ENCODE measurements around the gene BSN.

Gene BSN

DNA sequence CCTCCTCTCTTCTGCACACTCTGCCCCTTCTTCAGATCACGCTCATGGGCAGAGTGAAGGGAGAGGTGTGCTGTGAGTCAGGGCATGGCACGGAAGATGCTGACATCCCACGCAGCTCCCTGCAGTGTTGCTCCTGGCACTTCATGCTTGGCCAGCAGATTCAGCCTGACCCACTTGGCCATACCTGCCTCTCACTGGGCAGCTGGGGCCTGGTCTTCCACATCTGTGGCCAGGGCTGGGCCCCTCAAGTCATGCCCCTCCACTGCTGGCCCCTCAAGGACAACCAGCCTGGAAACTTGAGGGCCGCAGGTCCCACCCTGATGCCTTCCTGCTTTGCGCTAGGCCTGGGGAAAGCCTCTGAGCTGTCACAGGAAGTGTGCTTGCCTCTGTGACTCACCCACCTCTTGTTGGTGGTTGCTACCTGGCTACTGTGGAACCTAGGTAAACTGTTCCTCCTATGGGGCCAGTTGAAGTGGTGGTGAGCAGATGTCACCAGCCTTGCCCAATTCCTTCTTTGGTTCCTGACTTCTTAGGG lies 48.7 kb downstream of the BSN start:
- peak in 4 of 5 experiments; percentile 24 to 72 (median 32) for DNase-seq

DNA sequence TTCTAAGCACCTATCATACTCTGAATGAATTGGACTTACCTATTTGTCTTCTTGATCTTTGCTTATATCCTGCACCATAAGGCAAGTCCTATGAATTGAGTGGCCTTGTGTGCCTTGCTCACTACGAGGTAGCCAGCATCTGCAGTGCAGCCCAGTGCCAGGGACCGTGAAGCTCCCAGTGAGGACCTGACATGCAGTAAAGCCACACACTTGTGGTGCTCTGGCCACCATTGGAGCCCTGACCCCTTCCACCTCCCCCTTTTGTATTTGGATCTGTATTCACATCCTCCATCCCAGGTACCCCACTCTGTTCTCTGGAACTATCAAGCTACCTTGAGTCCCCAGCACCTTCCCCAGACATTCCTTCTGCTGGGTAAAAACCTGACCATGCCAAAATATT lies 52.1 kb downstream of the BSN start:
- peak in 1 of 5 experiments; percentile 26 for DNase-seq

DNA sequence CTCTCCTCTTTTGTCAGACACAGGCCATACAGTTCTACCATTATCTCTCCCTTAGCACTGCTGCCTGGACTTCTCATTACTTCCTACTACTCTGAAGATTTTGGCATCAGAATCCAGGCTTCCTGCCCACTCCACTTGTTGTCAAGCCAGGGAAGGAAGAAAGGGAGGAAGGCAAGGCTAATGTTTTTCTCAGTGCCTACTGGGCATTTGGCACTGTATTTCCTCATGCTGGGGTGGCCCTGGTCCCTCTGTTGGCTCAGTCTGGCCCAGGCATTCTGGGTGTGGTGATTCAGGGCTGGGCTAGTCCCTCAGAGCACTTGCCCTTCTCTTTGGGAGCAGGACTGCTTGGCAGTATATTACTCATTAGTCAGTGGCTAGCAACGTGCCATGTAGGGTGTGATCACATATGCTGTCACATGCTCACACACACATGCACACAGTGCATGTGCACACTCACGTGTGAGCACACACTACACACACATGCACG lies 52.9 kb downstream of the BSN start:
- DNase-seq, result no peak

DNA sequence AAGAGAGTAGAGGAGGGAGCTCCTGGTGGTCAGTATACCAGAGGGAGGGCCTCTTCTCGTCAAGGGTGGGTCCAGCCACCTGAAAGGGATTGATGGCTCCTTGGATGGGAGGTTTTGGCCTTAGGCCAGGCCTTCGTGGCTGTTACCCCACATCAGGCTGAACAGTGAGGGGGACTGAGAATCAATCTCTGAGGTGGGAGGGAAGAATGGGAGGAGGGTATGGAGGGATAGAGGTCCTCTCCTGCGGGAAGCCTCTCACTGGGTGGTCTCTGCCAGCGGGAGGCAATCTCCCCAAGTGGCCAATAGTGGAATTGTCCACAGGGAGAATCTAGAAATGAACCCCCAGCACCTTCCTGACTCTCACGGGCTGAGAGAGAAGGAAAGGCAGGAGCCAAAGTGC lies 53.5 kb downstream of the BSN start:
- DNase-seq, result no peak

DNA sequence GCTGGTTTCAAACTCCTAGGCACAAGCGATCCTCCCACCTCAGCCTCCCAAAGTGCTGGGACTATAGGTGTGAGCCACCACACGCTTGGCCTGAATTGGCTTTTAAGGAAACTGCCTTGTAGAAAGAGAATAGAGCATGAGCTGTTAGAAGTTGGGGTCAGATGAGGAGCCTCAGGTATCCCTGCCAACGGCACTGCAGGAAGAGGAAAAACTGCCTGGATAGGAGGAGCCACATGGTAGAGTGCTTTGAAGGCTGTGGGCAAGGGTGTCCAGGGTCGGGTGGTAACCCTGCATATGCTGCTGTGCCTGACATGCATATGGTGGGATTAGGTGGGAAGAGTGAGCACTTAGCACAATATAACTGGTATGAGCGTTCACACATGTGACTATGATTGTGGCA lies 55.0 kb downstream of the BSN start:
- DNase-seq, result no peak

DNA sequence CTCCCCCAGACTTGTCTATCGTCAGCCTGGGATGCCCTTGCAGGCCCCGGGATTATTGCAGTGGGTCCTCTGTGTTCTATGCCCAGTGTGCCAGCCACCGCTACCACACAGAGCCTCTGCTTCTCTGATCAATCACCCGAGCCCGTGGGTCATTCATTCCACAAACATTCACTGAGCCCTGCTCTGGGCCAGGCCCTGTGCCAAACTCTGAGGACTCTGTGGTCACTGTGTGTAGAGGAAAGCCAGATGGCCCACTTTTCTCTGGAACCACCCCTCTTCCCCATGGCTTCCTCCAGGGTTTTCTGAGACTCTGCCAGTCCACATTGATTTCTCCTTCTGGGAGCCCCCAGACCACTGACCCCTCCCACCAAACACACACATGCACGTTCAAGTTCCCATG lies 55.5 kb downstream of the BSN start:
- DNase-seq, result no peak

DNA sequence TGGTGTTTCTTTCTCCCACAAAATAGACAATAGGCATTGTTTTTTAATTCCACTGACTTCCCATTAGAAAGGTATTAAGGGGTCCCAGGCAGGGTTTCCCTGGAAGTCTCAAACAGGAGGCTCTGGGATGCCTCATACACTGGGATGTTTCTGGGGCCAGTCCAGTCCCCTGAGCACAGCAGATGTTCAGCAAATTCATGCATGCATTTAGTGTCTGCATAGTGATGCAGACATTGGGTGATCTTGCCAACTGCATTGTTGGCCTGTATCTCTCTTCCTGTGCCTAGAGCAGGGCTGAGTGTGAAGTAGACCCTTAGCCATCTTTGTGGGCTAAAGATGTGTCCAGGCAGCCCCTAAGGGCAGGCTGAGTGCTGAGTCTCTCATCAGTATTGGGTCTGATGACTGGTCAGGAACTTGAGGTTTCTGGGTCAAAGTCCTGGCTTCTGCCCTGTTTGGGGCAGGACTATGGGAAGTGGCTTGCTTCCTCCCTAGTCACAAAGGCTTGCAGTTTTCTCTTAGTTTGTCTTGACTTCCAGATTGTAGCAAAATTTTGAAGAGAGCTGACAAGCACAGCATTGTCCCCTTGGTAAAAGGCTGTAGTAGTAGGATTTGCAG lies 56.5 kb downstream of the BSN start:
- no peak for DNase-seq

DNA sequence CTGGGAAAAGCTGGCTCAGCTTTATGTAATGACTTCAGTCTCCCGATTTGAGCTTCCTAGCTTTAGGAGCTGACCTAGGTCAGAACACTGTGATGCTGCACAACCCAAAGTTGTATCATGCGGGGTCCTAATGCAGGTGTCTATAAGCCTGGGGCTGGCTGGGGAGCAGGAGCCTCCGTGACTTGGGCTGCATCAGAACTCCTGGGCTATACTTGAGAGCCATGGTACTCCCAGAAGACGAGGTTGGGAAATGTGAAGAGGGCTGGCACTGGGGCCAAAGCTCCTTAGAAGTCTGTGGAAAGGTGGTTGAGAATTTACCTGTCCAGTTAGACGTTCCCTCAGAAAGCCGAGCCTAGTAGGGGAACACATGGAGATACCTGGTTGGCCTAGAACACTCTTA lies 57.0 kb downstream of the BSN start:
- DNase-seq, result no peak

DNA sequence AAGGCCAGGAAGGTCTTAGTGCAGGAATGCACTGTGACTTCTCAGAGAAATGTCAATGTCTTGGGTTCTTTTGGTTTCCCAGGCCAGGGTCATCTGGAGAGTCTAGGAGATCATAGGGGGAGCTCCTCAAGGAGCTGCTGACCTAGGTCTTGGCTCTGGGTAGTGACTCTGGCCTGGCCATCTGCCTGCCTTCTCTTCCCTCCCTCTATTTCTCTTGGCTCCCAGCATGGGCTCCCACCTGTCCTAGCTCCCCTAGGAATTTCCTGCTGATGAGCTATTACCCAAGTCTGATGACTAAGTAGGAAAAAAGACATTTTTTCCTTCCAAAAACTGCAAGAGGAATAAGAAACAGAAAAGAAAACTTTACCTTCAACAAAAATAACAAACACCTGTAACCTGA lies 57.4 kb downstream of the BSN start:
- DNase-seq, result no peak

DNA sequence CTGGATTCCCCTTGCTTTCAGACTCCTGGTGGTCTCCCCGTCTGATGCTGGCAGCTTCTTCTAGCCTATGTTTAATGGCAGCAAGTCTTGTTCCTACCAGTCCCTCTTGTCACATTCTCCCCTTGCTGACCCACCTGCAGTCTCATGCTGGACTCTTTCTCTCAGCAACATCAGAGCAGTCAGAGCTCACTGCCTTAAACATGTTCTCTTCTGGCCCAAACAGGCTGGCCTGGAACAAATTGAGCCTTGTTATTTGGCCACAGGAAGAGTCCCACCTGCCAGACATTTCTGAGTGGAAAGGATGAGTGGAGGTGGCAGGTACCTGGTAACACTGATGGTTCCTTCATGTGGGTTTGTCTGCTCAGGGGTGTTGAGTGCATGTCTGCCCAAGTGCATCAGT lies 60.7 kb downstream of the BSN start:
- no peak for DNase-seq

DNA sequence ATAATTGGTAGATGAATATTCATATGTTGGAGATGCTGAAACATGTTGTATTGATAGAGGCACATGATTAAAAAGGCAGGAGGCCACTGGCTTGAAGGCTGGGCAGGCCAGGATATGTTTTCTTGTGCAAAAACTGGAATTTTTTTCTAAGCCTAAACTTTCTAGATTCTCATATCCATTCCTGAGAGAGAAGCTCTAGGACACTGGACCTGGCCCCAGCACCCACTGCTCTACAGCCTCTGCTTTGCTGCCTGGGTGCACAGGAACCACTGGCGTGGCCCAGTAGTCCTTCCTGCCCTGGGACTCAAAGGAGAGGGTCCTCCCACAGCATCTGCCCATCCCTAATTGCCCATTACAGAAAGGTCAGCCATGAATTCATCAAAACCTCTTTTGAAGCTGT lies 61.8 kb downstream of the BSN start:
- DNase-seq, result no peak

DNA sequence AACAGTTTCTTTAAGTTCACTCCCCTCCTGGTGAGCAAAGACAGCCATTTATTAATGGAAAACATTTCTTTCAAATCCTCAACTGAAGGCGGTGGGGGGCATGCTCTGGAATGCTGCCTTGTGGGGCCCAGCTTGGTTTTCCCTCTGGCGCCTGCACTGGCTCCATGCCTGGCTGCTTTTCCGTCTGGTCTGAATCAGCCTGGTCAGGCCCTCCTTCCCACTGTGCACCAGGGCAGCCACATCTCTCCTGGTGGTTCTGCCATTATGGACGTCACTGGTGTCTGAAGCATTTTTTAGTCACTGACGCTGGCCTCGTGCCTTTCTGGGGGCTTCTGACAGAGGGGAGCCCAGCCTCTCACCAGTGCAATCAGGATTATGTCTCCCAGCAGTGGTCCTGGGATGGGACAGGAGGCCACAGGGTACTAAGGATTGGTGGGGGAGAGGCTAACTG lies 62.2 kb downstream of the BSN start:
- DNase-seq, result no peak

DNA sequence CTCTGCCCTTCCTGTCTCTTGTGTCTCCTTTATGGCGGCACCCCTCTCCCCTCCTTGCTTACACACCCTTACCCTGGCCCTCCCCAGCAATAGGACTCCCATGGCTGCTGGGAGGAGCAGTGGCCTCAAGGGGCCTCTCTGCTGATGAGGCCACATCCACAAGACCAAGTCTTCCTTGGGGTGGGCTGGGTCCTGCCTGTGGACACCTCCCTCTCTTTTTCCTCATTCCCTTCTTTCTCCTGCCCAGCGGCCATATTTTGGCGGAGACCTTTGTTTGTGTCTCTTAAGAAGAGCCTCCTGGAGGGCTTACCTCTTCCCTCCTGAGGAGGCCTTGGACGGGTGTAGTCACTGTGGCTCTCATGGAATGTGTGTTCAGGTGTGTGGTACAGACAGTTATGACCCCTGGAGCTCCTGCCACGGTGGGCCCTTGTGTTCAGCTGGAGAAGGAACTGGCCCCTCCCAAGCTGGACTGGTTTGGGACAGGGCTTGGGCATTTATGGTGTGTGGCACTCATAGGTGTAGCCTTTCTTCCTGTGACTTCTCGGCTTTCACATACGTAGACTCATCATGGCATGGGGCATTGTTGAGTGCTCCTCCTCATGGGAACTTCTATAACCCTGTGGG lies 63.2 kb downstream of the BSN start:
- DNase-seq, result no peak

DNA sequence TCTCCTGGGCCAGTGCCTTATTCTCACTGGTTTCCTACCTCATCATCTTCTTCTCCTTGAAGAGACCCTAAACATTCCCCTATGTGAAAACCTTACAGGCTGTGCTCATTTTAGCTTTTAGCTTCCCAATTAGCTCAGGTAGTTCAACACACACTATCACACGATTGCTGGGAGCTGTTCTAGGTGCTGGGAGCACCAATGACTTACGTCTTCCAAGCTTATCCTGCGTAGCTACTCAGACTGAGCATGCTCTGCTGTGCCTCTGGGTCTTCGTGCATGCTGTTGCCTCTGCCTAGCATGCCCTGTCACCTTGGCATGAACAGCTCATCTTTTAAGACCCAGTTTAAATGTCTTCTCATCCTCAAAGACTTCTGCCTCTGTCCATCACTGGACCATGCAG lies 64.1 kb downstream of the BSN start:
- DNase-seq, result no peak

DNA sequence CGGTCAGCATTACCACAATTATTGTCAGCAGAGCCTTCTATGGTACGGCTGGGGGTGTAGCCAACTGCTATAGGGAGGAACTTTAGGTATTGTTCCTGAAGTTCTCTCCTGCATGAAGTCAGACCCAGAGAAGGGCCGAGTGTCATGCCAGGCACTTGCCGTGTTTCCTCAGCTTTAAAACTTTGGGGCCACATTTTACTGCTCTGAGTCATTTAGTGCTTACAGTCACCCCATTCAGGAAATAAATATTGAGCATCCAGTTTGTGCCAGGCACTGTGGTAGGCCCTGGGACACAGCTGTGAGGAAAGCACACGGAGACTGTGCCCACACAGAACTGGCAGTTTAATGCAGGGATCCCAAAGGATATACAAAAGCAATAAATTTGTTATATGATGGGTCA lies 65.4 kb downstream of the BSN start:
- DNase-seq, result no peak

DNA sequence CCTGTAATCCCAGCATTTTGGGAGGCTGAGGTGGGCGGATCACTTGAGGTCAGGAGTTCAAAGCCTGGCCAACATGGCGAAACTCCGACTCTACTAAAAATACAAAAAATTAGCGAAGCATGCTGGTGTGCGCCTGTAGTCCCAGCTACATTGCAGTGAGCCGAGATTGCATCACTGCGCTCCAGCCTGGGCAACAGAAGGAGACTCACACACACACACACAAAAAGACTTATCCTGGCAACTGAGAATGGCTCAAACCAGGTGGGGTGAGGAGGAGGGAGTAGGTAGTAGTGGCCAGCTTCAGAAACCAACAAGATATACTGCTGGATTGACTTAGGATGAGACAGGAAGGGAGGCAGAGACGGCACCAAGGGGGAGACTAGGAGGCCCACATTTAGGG lies 66.5 kb downstream of the BSN start:
- DNase-seq, result no peak

DNA sequence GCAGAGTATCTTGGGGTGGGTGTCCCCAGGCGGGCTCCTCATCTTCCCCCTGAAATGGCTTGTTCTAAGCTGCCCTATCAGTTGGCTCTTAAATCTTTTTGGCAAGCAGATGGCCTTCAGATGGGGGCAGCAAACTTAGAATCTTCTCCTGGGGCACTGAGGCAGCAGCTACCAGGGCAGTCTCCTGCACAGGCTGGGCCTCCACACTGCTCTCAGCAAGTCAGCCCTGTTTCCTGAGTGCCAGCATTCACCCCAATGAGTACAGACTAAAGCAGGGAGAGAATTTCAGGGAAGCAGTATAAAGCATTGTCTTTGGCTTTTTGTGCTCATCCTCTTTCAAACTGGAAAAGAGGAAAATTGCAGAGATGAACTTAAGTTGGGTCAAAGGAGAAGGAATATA lies 68.8 kb downstream of the BSN start:
- no peak for DNase-seq

DNA sequence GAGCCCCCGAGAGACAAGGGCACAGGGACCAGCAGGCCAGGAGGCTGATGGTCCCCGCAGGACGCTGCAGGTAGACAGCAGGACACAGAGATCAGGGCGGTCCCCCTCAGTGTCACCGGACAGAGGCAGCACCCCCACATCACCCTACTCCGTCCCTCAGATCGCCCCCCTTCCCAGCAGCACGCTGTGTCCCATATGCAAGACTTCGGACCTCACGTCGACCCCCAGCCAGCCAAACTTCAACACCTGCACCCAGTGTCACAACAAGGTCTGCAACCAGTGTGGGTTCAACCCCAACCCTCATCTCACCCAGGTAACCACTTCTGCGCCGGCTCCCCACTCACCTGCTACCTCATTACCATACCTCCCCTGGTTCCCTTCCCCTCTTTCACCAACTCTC lies 70.8 kb downstream of the BSN start:
- DNase-seq, result no peak

DNA sequence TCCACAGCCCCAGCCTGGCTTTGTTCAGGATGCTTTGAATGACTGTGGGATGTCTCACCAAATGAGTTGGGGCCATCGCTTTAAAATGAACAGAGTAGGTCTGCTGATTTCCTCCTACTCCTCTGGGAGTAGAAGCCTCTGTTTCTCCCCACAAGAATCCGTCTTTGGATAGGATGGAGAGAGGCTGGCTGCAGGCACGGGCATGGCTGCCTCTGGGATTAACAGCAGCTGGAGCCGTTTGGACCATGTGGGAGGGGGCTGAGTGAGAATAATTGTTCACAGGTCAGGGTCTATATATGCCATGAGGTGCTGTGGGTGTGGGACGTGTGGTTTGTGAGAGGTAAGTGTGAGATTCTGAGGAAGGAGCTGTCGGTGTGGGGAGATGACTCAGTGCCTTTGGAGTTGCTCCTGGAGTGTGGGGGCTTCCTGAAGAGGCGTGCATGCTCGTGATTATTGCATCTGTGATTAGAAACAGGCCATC lies 71.9 kb downstream of the BSN start:
- DNase-seq, result peak in 1 of 5 experiments; percentile 27

DNA sequence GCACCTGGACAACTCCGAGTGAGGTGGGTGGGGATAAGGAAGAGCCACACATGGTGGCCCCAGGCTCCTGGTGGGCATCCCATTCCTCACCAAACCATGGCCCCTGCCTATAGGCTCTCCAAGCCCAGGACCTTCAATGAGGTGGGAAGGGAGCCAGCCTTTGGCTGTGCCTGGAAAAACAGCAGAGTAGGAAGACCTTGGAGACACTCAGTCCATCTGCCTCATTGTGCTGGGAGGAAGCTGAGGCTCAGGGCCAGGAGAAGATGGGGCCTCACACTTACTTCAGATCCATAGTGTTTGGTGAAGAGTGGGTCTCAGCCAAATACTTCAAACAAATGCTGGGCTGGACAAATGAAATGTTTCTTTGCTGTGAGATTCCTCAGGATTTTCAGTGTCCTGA lies 72.5 kb downstream of the BSN start:
- DNase-seq, result no peak

DNA sequence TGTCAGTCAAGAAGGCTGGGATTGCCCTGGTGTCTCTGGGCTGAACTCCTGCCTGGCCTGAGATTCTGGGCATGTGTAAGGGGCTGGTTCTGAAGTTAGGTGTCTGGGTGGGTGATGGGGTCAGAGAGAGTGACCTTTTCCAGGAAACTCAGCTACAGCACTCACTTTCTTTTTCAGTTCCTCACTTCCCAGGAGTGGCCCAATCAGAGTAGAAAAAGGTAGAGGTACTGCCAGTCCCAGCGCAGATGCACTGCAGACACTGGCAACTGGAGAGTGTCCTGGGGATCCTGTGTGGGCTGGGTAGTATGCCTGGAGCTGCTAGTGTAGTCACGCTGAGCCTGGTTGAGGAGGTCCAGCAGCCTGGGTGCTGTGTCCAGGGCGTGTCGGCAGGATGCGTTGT lies 73.4 kb downstream of the BSN start:
- DNase-seq, result no peak

DNA sequence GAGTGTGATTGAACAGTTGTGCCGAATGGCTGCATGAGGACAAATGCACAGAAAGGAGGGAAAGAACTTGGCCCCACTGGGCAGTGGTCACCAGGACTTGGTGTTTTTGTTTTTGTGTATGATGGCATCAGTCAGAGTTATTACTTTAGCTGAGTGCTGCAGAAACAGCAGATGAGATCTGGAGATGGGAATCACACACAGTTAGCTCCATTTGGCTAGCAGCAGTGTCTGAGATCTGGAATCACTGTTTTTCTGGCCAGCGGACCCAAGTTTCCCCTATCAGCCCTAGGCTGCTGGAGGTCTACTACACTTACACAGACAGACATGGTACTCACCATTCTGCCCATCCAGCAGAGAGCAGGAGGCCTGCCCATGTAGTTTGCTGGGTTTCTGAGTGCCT lies 74.0 kb downstream of the BSN start:
- no peak for DNase-seq

DNA sequence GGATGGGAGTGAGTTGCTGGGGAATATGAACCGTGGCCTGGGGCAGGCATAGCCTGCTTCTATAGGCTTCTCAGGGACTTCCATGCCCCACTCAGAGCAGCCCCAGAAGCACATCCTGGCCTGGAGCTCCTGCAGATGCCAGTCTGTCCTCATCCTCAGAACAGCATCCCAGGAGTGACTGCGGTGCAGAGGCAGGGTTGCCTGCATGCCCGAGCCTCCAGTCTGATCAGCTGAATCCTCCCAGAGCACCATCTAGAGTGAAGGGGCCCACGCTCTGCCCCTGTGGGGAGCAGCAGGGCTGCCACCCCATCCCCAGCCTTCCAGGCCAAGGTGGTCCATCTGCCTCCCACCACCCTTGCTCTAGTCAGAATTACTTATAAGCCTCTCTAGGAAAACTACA lies 75.2 kb downstream of the BSN start:
- no peak for DNase-seq

DNA sequence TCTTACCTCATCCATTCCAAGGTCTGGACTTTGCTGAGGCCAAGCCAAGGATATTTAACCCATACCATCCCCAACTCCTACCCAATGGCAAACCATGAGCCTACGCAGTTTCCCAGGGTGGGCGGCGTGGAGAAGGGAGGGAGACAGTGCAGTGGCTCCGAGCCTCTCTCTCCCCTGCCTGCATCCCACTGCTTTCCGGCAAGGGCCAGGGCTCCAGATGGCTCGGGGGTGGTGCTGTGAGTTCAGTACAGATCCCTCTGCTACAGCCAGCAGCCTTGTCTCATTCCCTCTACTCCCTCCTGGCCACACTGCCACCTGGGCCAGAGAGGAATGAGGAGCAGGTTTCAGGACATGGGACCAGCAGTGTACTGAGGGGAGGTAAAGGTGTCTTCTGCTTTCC lies 75.6 kb downstream of the BSN start:
- no peak for DNase-seq

DNA sequence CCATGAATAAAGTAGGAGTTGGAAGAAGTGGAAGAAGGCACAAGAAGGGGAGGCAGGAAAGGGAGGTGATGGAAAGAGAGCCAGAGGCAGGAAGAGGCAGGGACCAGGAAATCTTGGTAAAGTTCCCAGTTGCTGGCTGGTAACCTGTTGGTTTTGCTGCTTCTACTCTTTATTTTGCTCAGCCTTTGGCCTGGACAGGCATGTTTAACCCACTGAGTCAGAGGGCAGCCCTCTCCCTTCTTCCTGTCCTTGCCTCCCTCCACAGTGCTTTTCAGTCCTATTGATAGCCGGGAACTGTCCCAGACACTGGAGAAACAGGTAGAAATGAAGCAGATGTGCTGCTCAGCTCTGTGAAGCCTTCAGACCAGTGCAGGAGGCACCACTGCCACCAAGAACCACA lies 76.5 kb downstream of the BSN start:
- DNase-seq, result no peak

All from T-helper 2 cell (primary cell).